ENCODE results near the gene CRLF2.
"Not testable (repeated sequence)": the region's sequence is repeated elsewhere in the genome, so short reads cannot be mapped to it uniquely, and the experiment has no call there.

DNA sequence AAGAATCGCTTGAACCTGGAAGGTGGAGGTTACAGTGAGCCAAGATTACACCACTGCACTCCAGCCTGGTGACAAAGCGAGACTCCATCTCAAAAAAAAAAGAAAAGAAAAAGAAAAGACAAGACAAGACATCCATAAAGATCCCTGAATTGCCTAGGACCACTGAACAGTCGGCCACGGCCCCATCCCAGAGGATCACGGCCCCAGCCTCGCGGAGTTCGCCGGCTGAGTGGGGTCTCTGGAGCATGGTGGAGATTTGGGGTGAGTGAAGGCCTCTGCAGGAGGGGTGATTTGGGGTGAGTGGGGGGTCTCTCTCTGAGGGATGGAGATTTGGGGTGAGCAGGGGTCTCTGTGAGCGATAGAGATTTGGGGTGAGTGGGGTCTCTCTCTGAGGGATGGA, 28.1 kb upstream of the CRLF2 start:
- TF ChIP-seq, protein P1, sequence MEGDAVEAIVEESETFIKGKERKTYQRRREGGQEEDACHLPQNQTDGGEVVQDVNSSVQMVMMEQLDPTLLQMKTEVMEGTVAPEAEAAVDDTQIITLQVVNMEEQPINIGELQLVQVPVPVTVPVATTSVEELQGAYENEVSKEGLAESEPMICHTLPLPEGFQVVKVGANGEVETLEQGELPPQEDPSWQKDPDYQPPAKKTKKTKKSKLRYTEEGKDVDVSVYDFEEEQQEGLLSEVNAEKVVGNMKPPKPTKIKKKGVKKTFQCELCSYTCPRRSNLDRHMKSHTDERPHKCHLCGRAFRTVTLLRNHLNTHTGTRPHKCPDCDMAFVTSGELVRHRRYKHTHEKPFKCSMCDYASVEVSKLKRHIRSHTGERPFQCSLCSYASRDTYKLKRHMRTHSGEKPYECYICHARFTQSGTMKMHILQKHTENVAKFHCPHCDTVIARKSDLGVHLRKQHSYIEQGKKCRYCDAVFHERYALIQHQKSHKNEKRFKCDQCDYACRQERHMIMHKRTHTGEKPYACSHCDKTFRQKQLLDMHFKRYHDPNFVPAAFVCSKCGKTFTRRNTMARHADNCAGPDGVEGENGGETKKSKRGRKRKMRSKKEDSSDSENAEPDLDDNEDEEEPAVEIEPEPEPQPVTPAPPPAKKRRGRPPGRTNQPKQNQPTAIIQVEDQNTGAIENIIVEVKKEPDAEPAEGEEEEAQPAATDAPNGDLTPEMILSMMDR (IDR thresholded peaks at IDR 0.05; ENCODE audit: low read depth, low read length, missing input control): not testable (repeated sequence)
- not testable (repeated sequence) for TF ChIP-seq RAD21 (IDR thresholded peaks at IDR 0.05); FOXA1 (IDR thresholded peaks at IDR 0.05); EGR1 (IDR thresholded peaks at IDR 0.05; ENCODE audit: low read depth in 2 of 2); YY1 (IDR thresholded peaks at IDR 0.05)
- TF ChIP-seq, protein P2, sequence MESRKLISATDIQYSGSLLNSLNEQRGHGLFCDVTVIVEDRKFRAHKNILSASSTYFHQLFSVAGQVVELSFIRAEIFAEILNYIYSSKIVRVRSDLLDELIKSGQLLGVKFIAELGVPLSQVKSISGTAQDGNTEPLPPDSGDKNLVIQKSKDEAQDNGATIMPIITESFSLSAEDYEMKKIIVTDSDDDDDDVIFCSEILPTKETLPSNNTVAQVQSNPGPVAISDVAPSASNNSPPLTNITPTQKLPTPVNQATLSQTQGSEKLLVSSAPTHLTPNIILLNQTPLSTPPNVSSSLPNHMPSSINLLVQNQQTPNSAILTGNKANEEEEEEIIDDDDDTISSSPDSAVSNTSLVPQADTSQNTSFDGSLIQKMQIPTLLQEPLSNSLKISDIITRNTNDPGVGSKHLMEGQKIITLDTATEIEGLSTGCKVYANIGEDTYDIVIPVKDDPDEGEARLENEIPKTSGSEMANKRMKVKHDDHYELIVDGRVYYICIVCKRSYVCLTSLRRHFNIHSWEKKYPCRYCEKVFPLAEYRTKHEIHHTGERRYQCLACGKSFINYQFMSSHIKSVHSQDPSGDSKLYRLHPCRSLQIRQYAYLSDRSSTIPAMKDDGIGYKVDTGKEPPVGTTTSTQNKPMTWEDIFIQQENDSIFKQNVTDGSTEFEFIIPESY (IDR thresholded peaks at IDR 0.05): not testable (repeated sequence)
- TF ChIP-seq, protein P3, sequence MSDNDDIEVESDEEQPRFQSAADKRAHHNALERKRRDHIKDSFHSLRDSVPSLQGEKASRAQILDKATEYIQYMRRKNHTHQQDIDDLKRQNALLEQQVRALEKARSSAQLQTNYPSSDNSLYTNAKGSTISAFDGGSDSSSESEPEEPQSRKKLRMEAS (IDR thresholded peaks at IDR 0.05): not testable (repeated sequence)
- TF ChIP-seq, protein P4, sequence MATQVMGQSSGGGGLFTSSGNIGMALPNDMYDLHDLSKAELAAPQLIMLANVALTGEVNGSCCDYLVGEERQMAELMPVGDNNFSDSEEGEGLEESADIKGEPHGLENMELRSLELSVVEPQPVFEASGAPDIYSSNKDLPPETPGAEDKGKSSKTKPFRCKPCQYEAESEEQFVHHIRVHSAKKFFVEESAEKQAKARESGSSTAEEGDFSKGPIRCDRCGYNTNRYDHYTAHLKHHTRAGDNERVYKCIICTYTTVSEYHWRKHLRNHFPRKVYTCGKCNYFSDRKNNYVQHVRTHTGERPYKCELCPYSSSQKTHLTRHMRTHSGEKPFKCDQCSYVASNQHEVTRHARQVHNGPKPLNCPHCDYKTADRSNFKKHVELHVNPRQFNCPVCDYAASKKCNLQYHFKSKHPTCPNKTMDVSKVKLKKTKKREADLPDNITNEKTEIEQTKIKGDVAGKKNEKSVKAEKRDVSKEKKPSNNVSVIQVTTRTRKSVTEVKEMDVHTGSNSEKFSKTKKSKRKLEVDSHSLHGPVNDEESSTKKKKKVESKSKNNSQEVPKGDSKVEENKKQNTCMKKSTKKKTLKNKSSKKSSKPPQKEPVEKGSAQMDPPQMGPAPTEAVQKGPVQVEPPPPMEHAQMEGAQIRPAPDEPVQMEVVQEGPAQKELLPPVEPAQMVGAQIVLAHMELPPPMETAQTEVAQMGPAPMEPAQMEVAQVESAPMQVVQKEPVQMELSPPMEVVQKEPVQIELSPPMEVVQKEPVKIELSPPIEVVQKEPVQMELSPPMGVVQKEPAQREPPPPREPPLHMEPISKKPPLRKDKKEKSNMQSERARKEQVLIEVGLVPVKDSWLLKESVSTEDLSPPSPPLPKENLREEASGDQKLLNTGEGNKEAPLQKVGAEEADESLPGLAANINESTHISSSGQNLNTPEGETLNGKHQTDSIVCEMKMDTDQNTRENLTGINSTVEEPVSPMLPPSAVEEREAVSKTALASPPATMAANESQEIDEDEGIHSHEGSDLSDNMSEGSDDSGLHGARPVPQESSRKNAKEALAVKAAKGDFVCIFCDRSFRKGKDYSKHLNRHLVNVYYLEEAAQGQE (IDR thresholded peaks at IDR 0.05): not testable (repeated sequence)
